AG20443 (cell line): ENCODE results near the gene TUBB6.

Source experiments
- DNase-seq: peaks from one replicate; pipeline ENCODE4 v3.0.0; 2012; ENCODE audit warnings: low spot score, mixed read lengths

TUBB6 gene

DNA sequence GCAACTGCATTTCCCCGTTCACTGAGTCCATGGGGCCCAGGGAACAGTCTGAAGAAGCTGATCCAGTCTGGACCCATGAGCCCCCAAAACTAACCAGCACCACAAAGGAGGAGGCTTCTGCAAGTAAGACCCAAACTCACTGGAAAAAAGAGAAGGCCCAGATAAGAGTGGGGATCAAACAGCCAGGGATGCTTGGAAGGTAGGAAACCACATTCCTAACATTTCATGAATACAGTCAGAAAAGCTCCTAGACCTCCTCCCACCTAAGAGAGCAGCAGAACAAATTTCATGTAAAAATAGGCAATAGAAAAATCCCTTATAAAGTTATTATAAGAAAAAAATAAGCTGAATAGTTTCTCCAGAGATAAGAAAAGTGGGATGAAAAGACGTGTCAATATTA, 30.3 kb downstream of the TUBB6 start:
- no peak for DNase-seq

DNA sequence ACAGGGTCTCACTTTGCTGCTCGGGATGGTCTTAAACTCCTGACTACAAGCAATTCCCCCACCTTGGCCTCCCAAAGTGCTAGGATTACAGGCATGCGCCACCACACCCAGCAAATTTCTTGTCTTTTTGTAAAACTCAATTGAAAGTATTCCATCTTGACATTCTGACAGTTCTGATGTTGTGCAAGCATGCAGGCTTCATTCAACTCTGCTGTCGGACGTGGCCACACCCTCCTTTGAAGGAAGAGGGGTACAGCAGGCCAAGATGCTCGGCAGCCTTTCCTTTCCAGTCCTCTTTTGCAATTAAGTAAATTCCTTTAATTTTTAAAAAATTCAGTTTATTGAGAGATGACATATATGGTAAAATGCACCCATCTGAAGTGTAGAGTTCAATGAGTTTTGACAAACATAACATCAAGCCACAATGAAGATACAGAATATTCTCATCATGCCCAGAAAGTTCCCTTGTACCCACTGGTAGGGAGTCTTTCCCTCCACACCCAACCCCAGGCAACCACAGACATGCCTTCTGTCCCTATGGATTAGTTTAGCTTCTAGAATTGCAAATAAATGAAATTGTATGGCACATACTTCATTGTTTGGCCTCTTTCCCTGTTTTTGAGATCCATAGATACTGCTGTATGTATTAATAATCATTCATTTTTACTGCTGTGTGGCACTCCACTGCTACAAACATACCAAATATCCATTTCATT, 33.1 kb downstream of the TUBB6 start:
- DNase-seq = no peak

DNA sequence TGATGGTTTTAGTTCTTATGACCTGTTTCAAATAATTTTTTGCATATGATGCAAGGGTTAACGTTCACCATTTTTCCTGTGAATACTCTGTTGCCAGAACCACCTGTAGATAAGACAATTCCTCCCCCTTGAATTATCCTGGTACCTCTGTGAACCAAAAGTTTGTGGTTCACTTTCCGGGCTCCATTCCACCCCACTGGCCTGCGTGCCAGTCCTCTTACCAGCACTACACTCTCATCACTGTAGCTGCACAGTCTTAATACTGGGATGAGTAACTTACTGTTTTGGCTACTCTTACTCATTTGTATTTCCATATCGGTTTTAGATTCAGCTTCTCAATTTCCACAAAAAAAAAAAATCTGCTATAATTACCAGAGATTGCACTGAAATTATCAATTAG, 34.6 kb downstream of the TUBB6 start:
- no peak for DNase-seq

DNA sequence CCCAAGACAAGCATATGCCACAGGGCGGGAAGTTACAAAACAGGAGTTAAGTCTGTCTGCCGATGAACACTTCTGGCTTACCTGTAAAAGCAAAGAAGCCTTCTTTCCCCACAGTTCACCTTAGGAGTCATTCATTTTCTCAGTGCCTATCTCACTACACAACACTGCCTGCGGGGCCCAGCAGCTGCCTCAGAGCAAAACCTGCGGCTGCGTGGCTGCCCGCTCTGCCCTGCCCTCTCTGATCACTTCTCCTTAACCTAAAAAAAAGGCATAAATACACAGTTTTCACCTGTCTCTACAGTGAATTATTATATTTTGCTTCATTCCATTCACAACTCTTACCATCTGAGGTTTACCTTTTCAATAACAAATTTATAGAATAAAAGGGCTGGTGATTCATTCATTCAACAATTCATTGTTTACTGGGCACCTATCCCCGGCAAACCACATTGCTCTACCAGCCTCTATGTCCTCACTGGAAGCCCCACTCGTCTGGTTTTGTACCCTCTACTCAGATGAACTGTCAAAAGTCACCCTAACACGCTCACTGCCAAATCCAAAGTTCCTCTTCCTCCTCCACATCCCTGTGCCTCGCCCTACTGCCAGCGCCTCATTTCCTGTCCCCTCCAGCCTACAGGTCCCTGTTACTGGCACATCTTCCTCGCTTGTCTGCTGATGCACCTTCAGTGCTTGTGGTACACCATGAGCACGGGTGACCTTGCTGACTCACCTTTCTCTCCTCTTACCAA, 37.6 kb downstream of the TUBB6 start:
- DNase-seq = no peak

DNA sequence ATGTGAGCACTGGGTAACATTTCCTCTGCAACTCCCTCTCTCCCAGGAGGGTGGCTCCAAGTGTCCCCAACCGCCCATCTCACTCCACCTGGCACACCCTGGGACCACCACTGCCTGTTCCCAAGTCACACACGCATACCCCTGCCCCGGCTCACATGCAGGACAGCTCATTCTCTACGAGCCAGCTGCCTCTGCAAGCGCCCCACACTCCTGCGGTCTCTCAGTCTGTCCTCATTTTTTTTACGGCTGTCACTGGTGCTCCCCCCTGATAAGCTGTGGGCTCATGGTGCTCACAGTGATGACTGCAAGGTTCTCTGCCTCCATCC, 38.2 kb downstream of the TUBB6 start:
- no peak for DNase-seq

DNA sequence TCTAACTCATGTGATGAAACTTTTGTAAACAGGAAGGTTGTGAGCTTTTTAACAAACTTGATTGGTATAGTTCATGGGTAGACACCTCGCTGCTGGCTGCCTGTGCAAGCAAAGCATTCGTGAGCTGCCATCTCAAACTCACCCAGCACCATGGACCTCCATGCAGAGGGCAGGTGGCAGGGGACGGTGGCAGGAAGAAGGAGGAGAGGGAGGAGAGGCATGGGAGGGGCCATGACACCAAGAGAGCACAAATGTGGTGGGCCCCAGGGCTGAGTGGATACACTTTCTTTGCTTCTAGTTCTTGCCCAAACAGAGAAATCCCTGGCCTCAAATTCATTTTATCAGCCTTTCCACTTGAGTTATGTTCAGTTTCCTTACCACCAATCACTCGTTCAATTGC, 39.9 kb downstream of the TUBB6 start:
- DNase-seq = no peak

DNA sequence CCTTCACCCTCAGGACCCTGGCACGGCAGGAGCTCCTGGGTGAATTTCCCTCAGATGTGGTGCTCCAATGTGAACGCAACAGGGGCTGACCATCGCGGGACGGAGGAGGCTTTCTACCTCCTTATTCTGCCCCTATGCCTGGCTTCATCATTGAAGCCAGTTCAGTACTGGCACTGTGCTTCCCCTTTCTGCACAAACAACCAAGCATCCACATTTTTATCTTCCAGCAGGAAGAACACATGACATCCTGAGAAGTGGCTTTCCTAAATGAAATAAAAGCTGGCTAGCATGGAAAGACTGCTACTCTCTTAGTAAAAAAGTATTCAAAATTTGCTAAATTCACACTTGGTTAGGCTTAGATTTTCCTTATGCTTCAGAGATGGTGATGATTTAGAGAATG, 44.1 kb downstream of the TUBB6 start:
- DNase-seq = no peak

DNA sequence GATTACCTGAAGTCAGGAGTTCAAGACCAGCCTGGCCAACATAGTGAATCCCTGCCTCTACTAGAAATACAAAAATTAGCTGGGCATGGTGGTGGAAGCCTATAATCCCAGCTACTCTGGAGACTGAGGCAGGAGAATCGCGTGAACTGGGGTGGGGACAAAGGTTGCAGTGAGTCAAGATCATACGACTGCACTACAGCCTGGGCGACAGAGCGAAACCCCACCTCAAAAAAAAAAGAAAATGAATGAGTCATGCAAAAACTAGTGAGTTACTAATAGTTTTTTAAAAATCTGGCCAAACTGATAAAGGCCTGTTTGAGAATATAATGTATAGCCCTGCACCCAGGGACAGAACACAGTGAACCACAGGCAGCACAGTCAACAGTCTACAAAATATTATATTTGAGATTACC, 51.5 kb downstream of the TUBB6 start:
- no peak for DNase-seq

DNA sequence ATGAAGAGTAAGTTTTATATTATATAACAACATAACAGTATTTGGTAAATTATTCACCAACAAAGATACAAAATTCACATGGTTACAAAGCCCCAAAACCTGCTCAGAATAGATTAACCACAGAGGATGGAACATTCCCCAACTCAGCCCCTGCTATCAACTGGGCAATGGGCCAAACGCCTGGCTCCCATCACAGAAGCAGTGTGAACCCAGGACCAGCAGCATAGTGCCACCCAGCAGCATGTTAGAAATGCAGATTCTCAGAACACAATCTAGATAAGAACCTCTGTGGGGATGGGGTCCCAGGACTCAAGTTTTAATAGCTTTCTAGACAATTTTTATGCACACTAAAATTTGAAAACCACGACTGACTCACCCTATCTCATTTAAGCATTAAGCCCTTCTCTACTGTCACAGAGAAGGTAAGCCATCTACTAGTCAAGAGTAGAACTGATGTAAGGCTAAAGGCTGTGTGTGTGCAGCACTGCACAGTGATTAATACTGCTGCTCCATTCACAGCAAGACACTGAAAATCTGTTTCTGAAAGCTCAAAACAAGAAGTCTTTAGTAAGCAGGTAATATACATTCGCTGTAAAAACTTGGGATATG, 53.8 kb downstream of the TUBB6 start:
- no peak for DNase-seq

DNA sequence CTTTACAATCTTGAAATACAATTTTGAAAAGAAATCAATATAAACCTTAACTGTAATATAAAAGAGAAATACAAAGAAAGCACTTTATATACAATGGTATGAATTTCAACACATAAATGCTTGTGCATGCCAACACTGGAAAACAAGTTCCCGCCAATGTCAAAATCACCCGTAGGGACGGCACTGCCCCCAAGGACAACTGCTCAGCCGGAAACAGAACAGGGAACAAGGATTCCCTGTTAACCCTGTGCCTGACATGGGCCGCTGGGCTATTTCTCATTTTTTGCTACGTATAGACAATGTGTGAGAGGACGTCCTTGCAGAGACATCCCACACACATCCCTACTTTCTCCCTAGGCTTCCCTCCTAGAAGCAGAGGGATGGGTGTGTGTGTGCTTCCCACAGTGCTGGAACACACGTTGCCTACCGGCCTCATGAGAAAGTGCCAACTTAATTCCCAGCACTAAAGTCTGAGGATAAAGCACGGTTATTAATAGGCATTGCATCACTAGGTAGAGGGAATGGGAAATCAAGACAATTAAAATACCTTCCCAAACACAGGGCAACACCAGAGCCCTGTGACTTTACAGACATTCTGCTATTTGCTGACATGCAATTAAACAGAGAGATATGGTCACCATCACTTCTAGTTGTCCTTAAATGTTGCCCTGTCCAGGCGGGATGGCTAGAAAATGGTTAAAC, 54.6 kb downstream of the TUBB6 start:
- no peak for DNase-seq

DNA sequence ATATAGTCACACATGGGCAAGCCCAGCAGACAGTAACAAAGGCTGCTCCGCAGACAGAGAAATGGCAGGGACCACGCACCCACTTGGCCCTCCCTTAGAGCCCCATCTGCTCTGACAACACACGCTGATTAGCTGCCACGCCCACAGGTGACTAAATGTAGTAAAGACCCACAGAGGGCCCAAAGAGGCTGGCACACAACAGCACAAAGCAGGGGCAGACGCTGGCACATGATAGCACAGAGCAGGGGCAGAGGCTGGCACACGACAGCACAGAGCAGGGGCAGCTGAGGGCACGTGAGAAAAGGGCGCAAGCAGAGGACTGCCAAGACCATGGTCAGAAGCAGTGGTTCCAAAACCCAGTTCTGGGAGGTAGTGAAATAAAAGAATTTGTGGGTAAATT, 58.3 kb downstream of the TUBB6 start:
- no peak for DNase-seq

DNA sequence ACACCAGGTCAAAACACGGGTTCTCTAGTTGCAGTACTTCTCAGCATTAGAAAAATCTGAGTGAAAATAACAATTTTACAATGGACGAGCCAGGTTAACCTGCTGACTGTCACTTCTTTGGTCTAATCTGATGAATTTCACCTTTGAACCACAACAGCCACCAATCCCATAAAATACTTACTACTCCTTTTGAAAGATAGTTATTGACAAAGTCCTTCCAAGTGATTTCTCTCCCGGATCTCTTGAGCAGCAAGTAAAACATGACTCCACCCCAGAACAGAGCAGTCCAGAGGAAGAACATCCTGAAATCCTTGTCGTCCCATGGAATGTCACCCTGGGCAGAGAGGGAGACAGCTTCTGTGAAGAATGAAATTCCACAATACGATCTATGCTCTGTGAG, 58.7 kb downstream of the TUBB6 start:
- no peak for DNase-seq

DNA sequence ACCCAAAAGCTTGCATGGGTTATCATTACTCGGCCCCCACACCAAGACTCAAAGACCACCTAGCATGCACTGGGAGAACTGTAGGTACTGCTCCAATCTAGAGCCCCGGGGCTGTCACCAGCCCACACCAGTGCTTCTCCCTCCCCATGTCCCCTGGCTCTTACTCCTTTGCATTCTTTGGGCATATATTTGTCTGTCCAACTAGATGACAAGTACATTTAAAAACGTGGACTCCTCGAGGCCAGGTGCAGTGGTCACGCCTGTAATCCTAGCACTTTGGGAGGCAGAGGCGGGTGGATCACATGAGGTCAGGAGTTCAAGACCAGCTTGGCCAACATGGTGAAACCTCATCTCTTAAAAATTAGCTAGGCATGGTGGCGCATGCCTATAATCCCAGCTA, 61.2 kb downstream of the TUBB6 start:
- no peak for DNase-seq

DNA sequence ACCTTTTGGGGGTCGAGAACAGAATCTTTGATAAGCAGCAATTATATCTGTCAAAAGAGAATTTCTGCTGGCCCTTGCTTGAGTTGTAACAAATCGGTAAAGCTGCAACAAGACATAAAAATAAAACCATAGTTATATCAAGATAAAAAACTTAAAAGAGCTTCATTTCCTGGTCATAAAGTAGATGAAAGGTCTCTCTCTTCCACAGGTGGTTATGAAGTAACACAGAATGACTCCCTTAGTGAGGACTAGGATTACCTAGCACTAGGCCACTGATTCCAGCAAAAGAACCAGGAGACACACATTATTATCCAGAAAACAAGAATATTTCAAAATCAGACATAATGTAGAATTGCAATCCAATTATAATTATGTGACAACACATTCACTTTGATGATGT, 63.5 kb downstream of the TUBB6 start:
- DNase-seq = no peak

DNA sequence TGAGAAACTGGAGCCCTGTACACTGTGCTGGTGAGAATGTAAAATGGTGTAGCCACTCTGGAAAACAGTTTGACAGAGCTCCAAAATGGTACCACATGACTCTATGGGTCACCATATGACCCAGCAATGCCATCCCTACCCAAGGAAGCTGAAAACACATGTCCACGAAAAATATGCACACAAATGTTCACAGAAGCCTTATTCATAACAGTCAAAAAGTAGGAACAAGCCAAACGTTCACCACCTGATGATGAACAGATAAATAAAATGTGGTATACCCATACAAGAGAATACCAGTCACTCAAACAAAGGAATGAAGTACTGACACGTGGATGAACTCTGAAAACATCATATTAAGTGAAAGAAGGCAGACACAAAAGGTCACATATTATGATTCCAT, 64.4 kb downstream of the TUBB6 start:
- no peak for DNase-seq

DNA sequence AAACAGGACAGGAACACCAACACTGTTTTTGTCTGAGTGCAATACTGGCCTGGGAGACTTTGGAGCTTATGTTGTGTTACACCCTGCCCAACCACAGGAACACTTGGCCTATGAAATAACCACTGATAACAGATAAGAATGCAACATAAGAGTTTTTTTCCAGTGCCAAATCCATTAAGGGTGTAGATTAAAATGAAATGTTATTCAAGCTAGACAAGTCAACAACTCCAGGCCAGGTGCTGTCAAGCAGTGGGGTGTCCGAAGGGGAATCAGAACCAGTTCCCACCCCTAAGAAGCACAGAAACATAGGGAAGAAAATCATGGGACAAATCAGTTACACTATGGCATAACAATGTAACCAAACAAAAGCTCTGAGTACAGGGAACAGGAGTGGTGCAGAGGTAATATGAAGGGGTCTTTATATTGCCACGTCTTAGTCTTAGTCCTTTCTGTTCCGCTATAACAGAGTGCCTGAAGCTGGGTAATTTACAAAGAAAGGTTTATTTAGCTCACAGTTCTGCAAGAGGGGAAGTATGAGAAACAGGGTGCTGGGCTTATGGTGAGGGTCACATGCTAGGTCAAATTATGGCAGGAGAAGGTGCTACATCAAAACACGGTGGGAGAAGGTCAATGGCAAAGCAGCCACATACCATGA, 65.2 kb downstream of the TUBB6 start:
- DNase-seq = no peak

DNA sequence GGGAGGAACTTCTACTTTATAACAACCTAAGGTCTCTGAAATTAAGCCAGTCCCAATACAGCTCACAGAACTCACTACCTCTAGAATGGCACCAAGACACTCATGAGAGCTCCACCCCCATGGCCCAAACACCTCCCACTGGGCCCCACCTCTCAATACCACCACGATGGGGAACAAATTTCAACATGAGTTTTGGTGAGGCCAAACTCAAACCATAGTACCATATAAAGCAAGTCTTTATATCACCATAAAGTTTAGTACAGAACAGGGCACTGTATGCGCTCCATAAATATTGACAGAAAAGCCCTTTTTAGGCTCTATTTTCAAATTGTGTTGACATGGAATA, 65.7 kb downstream of the TUBB6 start:
- DNase-seq = no peak

DNA sequence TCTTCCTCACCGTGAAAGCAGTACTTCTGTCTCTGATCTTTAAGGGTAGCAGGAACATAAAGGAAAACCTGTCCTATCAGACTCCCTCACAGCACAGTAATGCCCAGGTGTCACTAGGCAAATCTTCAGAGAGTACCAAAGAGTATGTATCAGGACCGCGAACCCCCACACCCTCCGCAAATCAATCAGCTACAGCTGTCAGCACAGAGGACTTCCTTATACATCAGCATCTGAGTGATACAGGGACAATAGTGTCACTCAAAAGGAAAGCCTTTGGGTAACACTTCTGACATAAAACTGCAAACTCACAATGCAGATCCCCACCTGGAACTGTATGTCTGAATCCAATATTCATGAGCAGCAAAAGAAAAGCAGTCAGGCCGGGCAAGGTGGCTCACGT, 66.4 kb downstream of the TUBB6 start:
- no peak for DNase-seq
